HG03175 (cell line): ENCODE results near the gene RARG.
"Not testable (repeated sequence)": the region's sequence is repeated elsewhere in the genome, so short reads cannot be mapped to it uniquely, and the experiment has no call there.

ENCODE experiments used
- ATAC-seq: cut with Tn5 transposase; IDR thresholded peaks from one replicate; pipeline ENCODE4 v1.9.1; 2021; ENCODE audit warnings: mild to moderate bottlenecking, moderate library complexity; ENCODE audit not compliant: unreplicated experiment

Gene RARG

DNA sequence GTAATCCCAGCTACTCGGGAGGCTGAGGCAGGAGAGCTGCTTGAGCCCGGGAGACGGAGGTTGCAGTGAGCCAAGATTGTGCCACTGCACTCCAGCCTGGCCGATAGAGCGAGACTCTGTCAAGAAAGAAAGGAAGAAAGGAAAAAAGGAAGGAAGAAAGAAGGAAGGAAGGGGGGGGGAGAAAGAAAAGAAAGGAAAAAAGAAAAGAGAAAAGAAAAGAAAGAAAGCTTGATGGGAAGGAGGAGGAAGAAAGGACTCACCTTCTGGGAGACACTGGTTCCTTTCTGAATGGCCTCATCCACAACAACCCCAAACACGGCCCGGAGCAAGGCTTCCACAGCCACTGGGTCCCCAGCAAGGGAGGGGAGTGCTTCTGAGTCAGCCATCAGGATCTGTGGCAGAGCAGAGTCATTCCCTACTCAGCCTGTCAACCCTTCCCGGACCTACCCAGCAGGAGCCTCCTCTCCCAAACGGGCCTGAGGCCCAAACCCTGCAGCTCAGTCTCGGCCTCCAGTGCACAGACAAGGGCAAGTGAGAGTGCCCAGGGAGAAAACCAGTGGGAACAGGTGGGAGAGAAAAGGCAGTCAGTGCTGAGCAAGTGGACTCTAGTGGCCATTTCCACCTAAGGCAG lies 58.8 kb downstream of the RARG start:
- no peak for ATAC-seq

DNA sequence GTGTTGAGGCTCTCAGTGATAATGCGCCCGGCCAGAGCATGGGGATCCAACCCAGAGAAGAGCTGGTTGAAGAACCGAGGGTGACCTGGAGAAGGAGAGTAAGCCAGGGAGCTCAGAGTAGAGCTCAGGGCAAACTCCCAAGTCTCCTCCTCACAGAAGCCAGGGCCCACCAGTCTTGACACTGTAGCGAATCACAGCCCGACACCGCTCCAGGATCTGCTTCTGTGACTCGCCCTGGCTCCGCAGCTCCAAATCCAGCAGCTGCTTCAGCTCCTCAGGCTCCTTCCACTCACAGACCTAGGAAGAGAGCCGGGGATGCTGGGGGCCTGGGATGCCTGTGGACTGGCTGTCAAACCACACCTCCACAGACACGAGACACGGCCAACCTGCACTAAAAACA lies 59.7 kb downstream of the RARG start:
- ATAC-seq = no peak

GRCh38 chr12:53171725-53172329 lies 60.2 kb downstream of the RARG start:
- ATAC-seq = no peak

GRCh38 chr12:53170876-53171724 lies 60.9 kb downstream of the RARG start:
- no peak for ATAC-seq

GRCh38 chr12:53170215-53170614 lies 61.8 kb downstream of the RARG start:
- ATAC-seq = no peak

- ATAC-seq = no peak
Measured at GRCh38 chr12:53169644-53170043, 62.4 kb downstream of the RARG start.

DNA sequence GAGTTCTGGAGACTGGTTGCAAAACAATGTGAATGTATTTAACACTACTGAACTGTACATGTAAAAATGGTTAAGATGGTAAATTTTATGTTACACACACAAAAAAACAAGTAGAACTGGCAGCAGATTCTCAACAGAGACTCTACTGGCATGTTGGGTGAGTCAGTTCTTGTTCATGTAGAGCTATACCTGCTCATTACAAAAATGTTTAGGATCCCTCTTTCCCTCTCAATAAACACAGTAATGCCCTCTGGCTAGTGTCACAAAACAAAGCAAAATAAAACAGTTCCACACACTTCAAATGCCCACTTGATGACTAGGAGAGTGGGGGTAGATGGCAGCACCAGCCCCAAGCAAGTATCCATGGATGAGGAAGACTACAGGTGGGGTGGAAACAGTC lies 65.2 kb downstream of the RARG start:
- ATAC-seq = no peak

GRCh38 chr12:53163008-53163407 lies 69.0 kb downstream of the RARG start:
- not testable (repeated sequence) for ATAC-seq

- no peak for ATAC-seq
Measured at GRCh38 chr12:53161119-53161911, 70.7 kb downstream of the RARG start.

DNA sequence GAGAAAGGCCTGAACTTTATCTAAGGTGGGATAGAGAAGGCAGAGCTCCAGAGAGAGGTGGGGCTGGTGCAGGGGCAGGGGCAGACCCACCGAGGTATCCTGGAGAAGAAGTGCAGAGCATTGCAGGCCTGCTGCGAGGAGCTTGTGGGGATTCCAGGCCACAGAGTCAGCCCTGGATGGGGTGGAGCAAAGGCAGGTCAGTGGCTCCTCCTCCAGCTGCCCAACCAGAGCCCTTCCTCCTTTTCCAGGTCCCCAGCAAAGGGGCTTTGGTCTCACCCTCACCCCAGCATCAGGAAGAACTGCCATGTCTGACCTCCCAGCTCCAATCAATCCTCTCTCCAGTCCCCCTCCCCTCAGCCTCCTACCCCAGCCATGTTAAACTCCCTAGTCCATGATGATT lies 71.3 kb downstream of the RARG start:
- ATAC-seq = no peak
